ENCODE measurements around the gene ARHGEF19.

DNA sequence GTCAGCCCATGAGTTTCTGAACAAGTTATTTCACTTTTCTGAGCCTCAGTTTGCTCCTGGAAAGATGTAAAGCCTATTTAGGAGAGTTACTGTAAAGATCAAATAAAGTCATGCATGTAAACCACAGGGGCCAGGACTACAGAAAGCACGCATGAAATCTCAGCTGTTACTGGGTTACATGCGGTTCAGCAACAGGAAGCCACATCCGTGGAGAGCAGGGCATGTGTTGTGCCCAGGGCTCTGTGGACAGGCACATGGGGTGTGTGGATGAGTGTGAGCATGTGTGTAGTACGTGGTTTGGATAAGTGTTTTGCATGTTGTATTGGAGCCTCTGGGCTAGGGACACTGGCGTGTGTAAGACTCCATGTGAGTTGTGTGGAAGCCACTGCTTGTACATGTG is 54.4 kb downstream of the ARHGEF19 start:
- TF ChIP-seq, protein P1, sequence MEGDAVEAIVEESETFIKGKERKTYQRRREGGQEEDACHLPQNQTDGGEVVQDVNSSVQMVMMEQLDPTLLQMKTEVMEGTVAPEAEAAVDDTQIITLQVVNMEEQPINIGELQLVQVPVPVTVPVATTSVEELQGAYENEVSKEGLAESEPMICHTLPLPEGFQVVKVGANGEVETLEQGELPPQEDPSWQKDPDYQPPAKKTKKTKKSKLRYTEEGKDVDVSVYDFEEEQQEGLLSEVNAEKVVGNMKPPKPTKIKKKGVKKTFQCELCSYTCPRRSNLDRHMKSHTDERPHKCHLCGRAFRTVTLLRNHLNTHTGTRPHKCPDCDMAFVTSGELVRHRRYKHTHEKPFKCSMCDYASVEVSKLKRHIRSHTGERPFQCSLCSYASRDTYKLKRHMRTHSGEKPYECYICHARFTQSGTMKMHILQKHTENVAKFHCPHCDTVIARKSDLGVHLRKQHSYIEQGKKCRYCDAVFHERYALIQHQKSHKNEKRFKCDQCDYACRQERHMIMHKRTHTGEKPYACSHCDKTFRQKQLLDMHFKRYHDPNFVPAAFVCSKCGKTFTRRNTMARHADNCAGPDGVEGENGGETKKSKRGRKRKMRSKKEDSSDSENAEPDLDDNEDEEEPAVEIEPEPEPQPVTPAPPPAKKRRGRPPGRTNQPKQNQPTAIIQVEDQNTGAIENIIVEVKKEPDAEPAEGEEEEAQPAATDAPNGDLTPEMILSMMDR (IDR thresholded peaks at IDR 0.05), result no peak
- no peak for TF ChIP-seq POLR2A (IDR thresholded peaks at IDR 0.05)

Measured in testis (tissue), 2 donors.